Measurements from ENCODE around the gene VEGFC.

Gene VEGFC

GRCh38 chr4:176795441-176795840, 2.7 kb upstream of the VEGFC start:
- no peak for FAIRE-seq

- no peak for FAIRE-seq
Observed at GRCh38 chr4:176794651-176795050, 1.9 kb upstream of the VEGFC start.

GRCh38 chr4:176794151-176794550, 1.4 kb upstream of the VEGFC start:
- no peak for FAIRE-seq

- no peak for FAIRE-seq
Observed at GRCh38 chr4:176793060-176793605, 411 bp upstream of the VEGFC start.

GRCh38 chr4:176791591-176792325, 964 bp downstream of the VEGFC start:
- FAIRE-seq = no peak

- no peak for FAIRE-seq
Observed at GRCh38 chr4:176790398-176790797, 2.3 kb downstream of the VEGFC start.

- no peak for FAIRE-seq
Observed at GRCh38 chr4:176789955-176790354, 2.8 kb downstream of the VEGFC start.

- FAIRE-seq = no peak
Observed at GRCh38 chr4:176788971-176789370, 3.8 kb downstream of the VEGFC start.

- FAIRE-seq = no peak
Observed at GRCh38 chr4:176788248-176788647, 4.5 kb downstream of the VEGFC start.

- FAIRE-seq = no peak
Observed at GRCh38 chr4:176784816-176785215, 7.9 kb downstream of the VEGFC start.

- no peak for FAIRE-seq
Observed at GRCh38 chr4:176782794-176783193, 9.9 kb downstream of the VEGFC start.

GRCh38 chr4:176782191-176782590, 10.5 kb downstream of the VEGFC start:
- FAIRE-seq = no peak

- FAIRE-seq = no peak
Observed at GRCh38 chr4:176781739-176782100, 11.0 kb downstream of the VEGFC start.

- FAIRE-seq = no peak
Observed at GRCh38 chr4:176780995-176781738, 11.6 kb downstream of the VEGFC start.

- FAIRE-seq = no peak
Observed at GRCh38 chr4:176779421-176779820, 13.3 kb downstream of the VEGFC start.

GRCh38 chr4:176778491-176778890, 14.2 kb downstream of the VEGFC start:
- no peak for FAIRE-seq

GRCh38 chr4:176778063-176778462, 14.7 kb downstream of the VEGFC start:
- no peak for FAIRE-seq

- no peak for FAIRE-seq
Observed at GRCh38 chr4:176775338-176775737, 17.4 kb downstream of the VEGFC start.

GRCh38 chr4:176774852-176775251, 17.9 kb downstream of the VEGFC start:
- no peak for FAIRE-seq

- FAIRE-seq = no peak
Observed at GRCh38 chr4:176769514-176769913, 23.2 kb downstream of the VEGFC start.

GRCh38 chr4:176767183-176767582, 25.5 kb downstream of the VEGFC start:
- FAIRE-seq = no peak

- no peak for FAIRE-seq
Observed at GRCh38 chr4:176762661-176763308, 29.9 kb downstream of the VEGFC start.

GRCh38 chr4:176761872-176762271, 30.9 kb downstream of the VEGFC start:
- FAIRE-seq = no peak

GRCh38 chr4:176760471-176760870, 32.3 kb downstream of the VEGFC start:
- FAIRE-seq = no peak
